ENCODE measurements around the gene FAM168B. TPM values are rescaled to one million over a fixed set of nuclear protein-coding genes. Genes with fewer than 3 reads are reported as not detected.

Gene FAM168B
- total RNA-seq, 1 donor from 2014 or later: 214 TPM

GRCh38 chr2:131034122-131035051 lies 58.9 kb downstream of the FAM168B start:
- TF ChIP-seq CTCF (IDR thresholded peaks at IDR 0.05; ENCODE audit: insufficient read depth, low read length, severe bottlenecking): no peak
- DNase-seq (ENCODE audit: low read depth) (peak; percentile 51), FAIRE-seq (peak; percentile 50)
- Histone ChIP-seq H3K4me3 (ENCODE audit: low read depth, low read length) (peak overlapping the region; percentile 34), H3K27me3 (ENCODE audit: control insufficient read depth, insufficient read depth, low read length) (no peaks in the 10 kb centered on the region), H3K36me3 (ENCODE audit: control insufficient read depth, insufficient read depth, low read length) (peaks cover 4% of the 10 kb centered on the region)

- no peak for TF ChIP-seq CTCF (IDR thresholded peaks at IDR 0.05; ENCODE audit: insufficient read depth, low read length, severe bottlenecking)
- H3K36me3 ChIP-seq (ENCODE audit: control insufficient read depth, insufficient read depth, low read length): peaks cover 4% of the 10 kb centered on the region
- FAIRE-seq (no peak), DNase-seq (ENCODE audit: low read depth) (no peak)
- H3K27me3 ChIP-seq (ENCODE audit: control insufficient read depth, insufficient read depth, low read length): no peaks in the 10 kb centered on the region
- H3K4me3 ChIP-seq (ENCODE audit: low read depth, low read length): no peak overlapping the region
These were observed 59.5 kb downstream of the FAM168B start for GRCh38 chr2:131033786-131034121.

- no peaks in the 10 kb centered on the region for H3K27me3 ChIP-seq (ENCODE audit: control insufficient read depth, insufficient read depth, low read length)
- FAIRE-seq: no peak
- no peak for DNase-seq (ENCODE audit: low read depth)
These were observed 60.8 kb downstream of the FAM168B start for GRCh38 chr2:131032393-131032836.

GRCh38 chr2:131031875-131032274 lies 61.4 kb downstream of the FAM168B start:
- peaks cover 12% of the 10 kb centered on the region for H3K36me3 ChIP-seq (ENCODE audit: control insufficient read depth, insufficient read depth, low read length)
- DNase-seq (ENCODE audit: low read depth) (no peak), FAIRE-seq (no peak)
- no peaks in the 10 kb centered on the region for H3K27me3 ChIP-seq (ENCODE audit: control insufficient read depth, insufficient read depth, low read length)
- no peak overlapping the region for H3K4me3 ChIP-seq (ENCODE audit: low read depth, low read length)
- no peak for TF ChIP-seq CTCF (IDR thresholded peaks at IDR 0.05; ENCODE audit: insufficient read depth, low read length, severe bottlenecking)

More at GRCh38 chr2:131032393-131032836, 60.8 kb downstream of the FAM168B start:
- H3K4me3 ChIP-seq (ENCODE audit: low read depth, low read length): no peak overlapping the region
- H3K36me3 ChIP-seq (ENCODE audit: control insufficient read depth, insufficient read depth, low read length): peaks cover 12% of the 10 kb centered on the region
- TF ChIP-seq CTCF (IDR thresholded peaks at IDR 0.05; ENCODE audit: insufficient read depth, low read length, severe bottlenecking): no peak

- no peak for DNase-seq (ENCODE audit: low read depth)
- no peak for FAIRE-seq
These were observed 61.8 kb downstream of the FAM168B start for GRCh38 chr2:131031431-131031841.

More at GRCh38 chr2:131031431-131031841, 61.8 kb downstream of the FAM168B start:
- H3K27me3 ChIP-seq (ENCODE audit: control insufficient read depth, insufficient read depth, low read length): no peaks in the 10 kb centered on the region
- no peak for TF ChIP-seq CTCF (IDR thresholded peaks at IDR 0.05; ENCODE audit: insufficient read depth, low read length, severe bottlenecking)
- H3K36me3 ChIP-seq (ENCODE audit: control insufficient read depth, insufficient read depth, low read length): peaks cover 13% of the 10 kb centered on the region
- H3K4me3 ChIP-seq (ENCODE audit: low read depth, low read length): no peak overlapping the region

Measured in bronchial epithelial cell (primary cell).